ENCODE data around the gene AEBP2.

Gene AEBP2

DNA sequence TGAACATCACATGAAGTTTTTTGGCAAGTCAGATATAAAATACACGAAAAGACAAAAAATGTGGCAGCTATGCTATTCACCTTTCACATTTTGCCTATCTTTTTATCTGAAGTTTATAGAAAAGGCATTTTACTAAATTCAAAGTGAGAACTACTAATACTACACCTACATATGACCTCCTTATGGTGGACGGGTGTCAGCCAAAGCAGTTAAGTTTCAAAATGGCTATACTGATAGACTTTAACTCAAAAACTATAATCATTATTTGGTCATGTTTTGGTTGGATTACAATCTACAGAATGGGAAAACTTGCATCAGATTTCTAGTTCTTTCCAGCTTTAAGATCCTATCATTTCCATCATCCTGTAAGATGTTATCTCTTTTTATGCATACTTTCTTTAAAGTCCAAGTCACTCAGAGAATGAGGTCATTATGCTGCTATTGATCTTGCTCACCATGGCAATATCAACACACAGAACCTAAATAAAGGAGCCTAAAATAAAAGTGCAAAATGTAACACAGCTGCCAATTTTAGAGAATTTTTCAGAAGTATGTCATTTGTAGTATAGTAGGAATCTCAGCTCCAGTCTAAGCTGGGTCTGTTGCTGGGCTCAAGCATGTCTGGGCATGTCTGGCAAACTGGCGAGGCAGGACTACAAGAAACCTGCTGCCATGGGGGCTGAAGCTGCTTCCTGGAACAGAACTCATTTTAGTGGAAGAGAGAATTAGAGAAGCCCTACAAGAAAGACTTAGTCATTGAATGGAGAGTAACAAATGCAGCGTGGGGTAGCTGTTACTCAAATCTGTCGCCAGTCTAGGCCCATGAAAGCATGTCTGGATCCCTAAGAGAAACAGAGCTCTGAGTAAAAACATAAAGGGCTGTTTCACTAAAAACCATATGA, 7.6 kb upstream of the AEBP2 start:
- Mint-ChIP-seq H3K36me3 (ENCODE audit: low read depth) (no peaks in the 10 kb centered on the region), H3K27ac (peak overlapping the region; percentile 85), H3K9me3 (peaks cover 10% of the 10 kb centered on the region), H3K27me3 (ENCODE audit: low read depth, poor library complexity) (peaks cover 7% of the 10 kb centered on the region), H3K4me1 (no peaks in the 10 kb centered on the region), H3K4me3 (no peak overlapping the region)
- no peak for TF ChIP-seq CTCF (IDR thresholded peaks at IDR 0.05)
- no peak for DNase-seq

GRCh38 chr12:19432309-19433170, 6.8 kb upstream of the AEBP2 start:
- no peak overlapping the region for H3K4me3 Mint-ChIP-seq
- DNase-seq = no peak
- no peak for TF ChIP-seq CTCF (IDR thresholded peaks at IDR 0.05)
- H3K9me3 Mint-ChIP-seq = peaks cover 10% of the 10 kb centered on the region
- no peak overlapping the region for H3K27ac Mint-ChIP-seq
- no peaks in the 10 kb centered on the region for H3K4me1 Mint-ChIP-seq
- no peaks in the 10 kb centered on the region for H3K36me3 Mint-ChIP-seq (ENCODE audit: low read depth)
- H3K27me3 Mint-ChIP-seq (ENCODE audit: low read depth, poor library complexity) = peaks cover 11% of the 10 kb centered on the region

GRCh38 chr12:19434538-19434937, 4.8 kb upstream of the AEBP2 start:
- Mint-ChIP-seq H3K27ac (no peak overlapping the region), H3K27me3 (ENCODE audit: low read depth, poor library complexity) (peaks cover 24% of the 10 kb centered on the region), H3K9me3 (peaks cover 12% of the 10 kb centered on the region), H3K4me3 (no peak overlapping the region), H3K4me1 (no peaks in the 10 kb centered on the region), H3K36me3 (ENCODE audit: low read depth) (no peaks in the 10 kb centered on the region)
- DNase-seq = no peak
- no peak for TF ChIP-seq CTCF (IDR thresholded peaks at IDR 0.05)

DNA sequence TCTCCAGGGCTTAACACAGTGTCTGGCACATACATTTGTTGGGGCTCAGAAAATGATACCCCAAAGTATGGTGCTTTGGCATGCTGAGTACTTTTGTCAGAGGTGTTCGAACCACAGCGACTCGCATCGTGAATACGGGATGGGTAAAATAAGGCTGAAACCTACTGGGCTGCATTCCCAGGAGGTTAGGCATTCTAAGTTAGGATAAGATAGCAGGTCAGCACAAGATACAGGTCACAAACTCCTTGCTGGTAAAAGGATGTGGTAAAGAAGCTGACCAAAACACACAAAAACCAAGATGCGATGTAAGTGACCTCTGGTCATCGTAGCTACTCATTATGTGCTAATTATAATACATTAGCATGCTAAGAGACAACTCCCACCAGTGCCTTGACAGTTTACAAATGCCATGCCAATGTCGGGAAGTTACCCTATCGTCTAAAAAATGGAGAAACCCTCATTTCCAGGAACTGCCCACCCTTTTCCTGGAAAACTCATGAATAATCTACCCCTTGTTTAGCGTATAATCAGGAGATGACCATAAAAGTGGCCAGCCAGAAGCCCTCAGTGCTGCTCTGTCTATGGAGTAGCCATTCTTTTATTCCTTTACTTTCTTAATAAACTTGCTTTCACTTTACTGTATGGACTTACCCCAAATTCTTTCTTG, 3.3 kb upstream of the AEBP2 start:
- Mint-ChIP-seq H3K27ac (no peak overlapping the region), H3K27me3 (ENCODE audit: low read depth, poor library complexity) (peaks cover 24% of the 10 kb centered on the region), H3K4me3 (no peak overlapping the region), H3K36me3 (ENCODE audit: low read depth) (no peaks in the 10 kb centered on the region), H3K9me3 (peaks cover 6% of the 10 kb centered on the region), H3K4me1 (peaks cover 3% of the 10 kb centered on the region)
- no peak for DNase-seq
- no peak for TF ChIP-seq CTCF (IDR thresholded peaks at IDR 0.05)

DNA sequence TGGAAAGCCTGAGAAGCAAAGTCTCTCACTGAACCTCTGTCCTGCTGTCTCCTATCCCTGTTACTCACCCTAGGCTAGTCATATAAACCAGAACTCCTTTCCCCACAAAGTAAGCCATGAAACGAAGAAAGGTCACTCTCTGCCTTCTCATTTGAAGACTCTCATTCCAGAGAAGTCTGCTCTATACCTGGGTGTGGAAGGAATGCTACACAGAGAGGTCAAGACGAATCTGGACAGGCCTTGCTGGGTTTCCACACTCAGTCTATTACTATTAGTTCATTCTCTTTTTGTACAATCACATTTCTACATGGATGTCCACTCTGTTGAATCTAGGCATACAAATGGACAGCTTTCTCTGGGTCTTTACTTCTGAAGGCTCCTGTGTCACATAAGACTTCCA, 2.4 kb upstream of the AEBP2 start:
- H3K4me1 Mint-ChIP-seq = peaks cover 12% of the 10 kb centered on the region
- H3K27me3 Mint-ChIP-seq (ENCODE audit: low read depth, poor library complexity) = peaks cover 24% of the 10 kb centered on the region
- H3K27ac Mint-ChIP-seq = no peak overlapping the region
- H3K4me3 Mint-ChIP-seq = no peak overlapping the region
- no peak for DNase-seq
- no peak for TF ChIP-seq CTCF (IDR thresholded peaks at IDR 0.05)
- H3K36me3 Mint-ChIP-seq (ENCODE audit: low read depth) = peaks cover 5% of the 10 kb centered on the region
- peaks cover 9% of the 10 kb centered on the region for H3K9me3 Mint-ChIP-seq

All from nephron progenitor cell (in vitro differentiated cells).